ENCODE measurements around the gene ITGA1. TPM values are rescaled to one million over a fixed set of nuclear protein-coding genes. Genes with fewer than 3 reads are reported as not detected.

The ITGA1 gene
- total RNA-seq, 6 experiments from 2014 or later = 46.9 to 101 (median 83.9) TPM

DNA sequence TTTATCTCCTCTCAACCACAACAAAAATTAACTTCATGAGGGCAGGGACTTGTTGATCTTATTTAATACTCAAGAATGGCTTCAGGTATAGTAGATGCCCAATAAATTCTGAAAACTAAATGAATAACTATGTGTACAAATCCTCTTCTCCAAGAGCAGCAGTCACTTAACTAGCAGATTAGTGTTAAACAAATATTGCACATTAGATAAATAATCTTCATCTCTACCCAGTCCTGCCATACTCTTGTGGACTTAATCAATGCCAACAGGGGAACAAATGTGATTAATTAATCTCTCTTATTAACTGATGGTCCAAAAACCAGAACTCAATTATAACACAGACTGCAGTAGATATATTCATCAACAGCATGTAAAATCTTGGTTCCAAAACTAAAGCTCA lies 15.0 kb upstream of the ITGA1 start:
- TF ChIP-seq, protein P1, sequence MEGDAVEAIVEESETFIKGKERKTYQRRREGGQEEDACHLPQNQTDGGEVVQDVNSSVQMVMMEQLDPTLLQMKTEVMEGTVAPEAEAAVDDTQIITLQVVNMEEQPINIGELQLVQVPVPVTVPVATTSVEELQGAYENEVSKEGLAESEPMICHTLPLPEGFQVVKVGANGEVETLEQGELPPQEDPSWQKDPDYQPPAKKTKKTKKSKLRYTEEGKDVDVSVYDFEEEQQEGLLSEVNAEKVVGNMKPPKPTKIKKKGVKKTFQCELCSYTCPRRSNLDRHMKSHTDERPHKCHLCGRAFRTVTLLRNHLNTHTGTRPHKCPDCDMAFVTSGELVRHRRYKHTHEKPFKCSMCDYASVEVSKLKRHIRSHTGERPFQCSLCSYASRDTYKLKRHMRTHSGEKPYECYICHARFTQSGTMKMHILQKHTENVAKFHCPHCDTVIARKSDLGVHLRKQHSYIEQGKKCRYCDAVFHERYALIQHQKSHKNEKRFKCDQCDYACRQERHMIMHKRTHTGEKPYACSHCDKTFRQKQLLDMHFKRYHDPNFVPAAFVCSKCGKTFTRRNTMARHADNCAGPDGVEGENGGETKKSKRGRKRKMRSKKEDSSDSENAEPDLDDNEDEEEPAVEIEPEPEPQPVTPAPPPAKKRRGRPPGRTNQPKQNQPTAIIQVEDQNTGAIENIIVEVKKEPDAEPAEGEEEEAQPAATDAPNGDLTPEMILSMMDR (IDR thresholded peaks at IDR 0.05) = no peak
- no peaks in the 10 kb centered on the region for H3K36me3 Mint-ChIP-seq (ENCODE audit: low read depth)
- no peak overlapping the region for H3K4me3 Mint-ChIP-seq
- no peaks in the 10 kb centered on the region for H3K9me3 Mint-ChIP-seq
- no peak for DNase-seq
- no peak overlapping the region for H3K27ac Mint-ChIP-seq
- peaks cover 17% of the 10 kb centered on the region for H3K4me1 Mint-ChIP-seq (ENCODE audit: low read depth)
- no peaks in the 10 kb centered on the region; the same call in 1 of the 2 replicates for H3K27me3 Mint-ChIP-seq (ENCODE audit: insufficient read depth)

DNA sequence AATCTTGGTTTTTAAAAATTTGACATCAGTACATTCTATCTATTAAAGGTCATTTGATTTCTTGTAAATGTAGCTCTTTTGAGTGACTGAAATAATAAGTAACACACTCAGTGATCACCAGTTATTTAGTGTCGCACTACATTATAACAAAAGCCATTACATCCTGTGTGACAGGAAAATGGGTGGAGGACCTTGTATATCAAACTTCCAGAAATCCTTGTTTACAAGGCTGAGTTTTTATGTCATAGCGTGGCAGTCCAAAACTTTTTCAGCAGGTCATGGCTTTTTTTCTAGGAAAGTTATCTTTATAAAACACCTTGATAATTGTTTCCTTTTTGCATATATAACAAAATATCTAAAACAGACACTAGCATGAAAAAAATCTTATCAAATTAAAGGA lies 14.4 kb upstream of the ITGA1 start:
- H3K4me3 Mint-ChIP-seq = no peak overlapping the region
- no peaks in the 10 kb centered on the region for H3K36me3 Mint-ChIP-seq (ENCODE audit: low read depth)
- peaks cover 10% of the 10 kb centered on the region for H3K4me1 Mint-ChIP-seq (ENCODE audit: low read depth)
- TF ChIP-seq, protein P1 (IDR thresholded peaks at IDR 0.05) = no peak
- no peaks in the 10 kb centered on the region; the same call in 1 of the 2 replicates for H3K27me3 Mint-ChIP-seq (ENCODE audit: insufficient read depth)
- no peaks in the 10 kb centered on the region for H3K9me3 Mint-ChIP-seq
- no peak for DNase-seq
- no peak overlapping the region for H3K27ac Mint-ChIP-seq

DNA sequence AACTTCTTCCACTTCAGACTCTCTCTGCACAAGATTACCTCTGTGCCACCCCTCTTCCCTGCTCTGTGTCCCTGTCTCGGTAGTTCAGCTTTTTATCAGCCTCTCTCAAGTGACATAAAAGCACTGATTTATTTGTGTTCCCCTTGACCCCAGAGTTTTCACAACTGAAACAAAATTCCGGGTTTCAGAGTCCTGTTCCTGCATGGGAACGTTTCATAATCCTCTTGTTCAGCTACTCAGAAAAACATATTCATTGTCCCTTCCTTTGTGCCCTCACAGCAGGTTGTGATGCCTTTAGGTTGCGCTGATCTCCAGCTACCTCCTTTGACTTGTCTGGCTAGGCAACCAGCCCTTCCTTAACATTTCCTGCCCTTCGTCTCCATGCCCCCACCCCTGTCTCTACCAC lies 13.7 kb upstream of the ITGA1 start:
- H3K27ac Mint-ChIP-seq = no peak overlapping the region
- peaks cover 5% of the 10 kb centered on the region for H3K4me1 Mint-ChIP-seq (ENCODE audit: low read depth)
- no peaks in the 10 kb centered on the region; the same call in 1 of the 2 replicates for H3K27me3 Mint-ChIP-seq (ENCODE audit: insufficient read depth)
- no peak for DNase-seq
- TF ChIP-seq, protein P1 (IDR thresholded peaks at IDR 0.05) = no peak
- no peaks in the 10 kb centered on the region for H3K9me3 Mint-ChIP-seq
- H3K36me3 Mint-ChIP-seq (ENCODE audit: low read depth) = no peaks in the 10 kb centered on the region
- H3K4me3 Mint-ChIP-seq = no peak overlapping the region

DNA sequence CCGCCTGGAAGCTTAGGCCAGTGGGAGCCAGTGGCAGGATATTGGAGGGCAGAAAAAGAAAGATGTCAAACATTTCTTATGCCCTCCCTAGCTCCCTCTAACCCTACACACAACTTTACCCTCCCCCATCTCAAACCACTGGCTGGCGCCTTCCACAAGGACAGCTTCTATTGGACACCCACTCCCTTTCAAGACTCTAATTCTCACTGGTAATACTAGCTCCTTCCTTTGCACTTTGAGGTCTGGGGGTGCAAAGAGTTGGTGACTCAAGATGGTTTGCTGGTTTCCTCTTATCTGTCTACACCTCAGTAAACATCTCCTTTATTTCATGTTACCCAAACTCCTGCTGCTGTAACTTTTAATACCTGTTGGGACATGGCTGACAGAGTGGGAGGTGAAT lies 11.6 kb upstream of the ITGA1 start:
- no peaks in the 10 kb centered on the region; the same call in 1 of the 2 replicates for H3K4me1 Mint-ChIP-seq (ENCODE audit: low read depth)
- no peak overlapping the region for H3K27ac Mint-ChIP-seq
- no peak overlapping the region for H3K4me3 Mint-ChIP-seq
- H3K36me3 Mint-ChIP-seq (ENCODE audit: low read depth) = no peaks in the 10 kb centered on the region
- H3K9me3 Mint-ChIP-seq = no peaks in the 10 kb centered on the region
- DNase-seq = no peak
- TF ChIP-seq, protein P1 (IDR thresholded peaks at IDR 0.05) = no peak
- H3K27me3 Mint-ChIP-seq (ENCODE audit: insufficient read depth) = no peaks in the 10 kb centered on the region; the same call in 1 of the 2 replicates

DNA sequence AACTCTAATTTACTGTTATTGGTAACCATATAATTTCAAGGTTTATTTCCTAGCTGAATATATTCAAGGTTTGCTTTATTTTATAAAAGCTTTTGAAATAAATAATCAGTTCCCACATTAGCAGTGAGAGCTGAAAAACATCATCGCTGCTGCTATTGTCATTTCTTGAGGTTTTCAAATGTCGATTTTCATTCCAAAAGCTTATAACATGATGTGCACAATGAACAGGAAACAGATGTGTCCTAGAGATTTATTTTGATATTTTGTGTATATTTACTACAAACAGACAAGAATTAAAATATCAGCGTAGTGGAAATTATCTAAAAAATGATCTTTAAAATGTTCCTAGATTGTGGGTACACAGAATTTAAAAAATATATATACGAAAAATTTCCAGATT lies 10.5 kb upstream of the ITGA1 start:
- no peak overlapping the region for H3K4me3 Mint-ChIP-seq
- no peak for DNase-seq
- TF ChIP-seq, protein P1 (IDR thresholded peaks at IDR 0.05) = no peak
- no peaks in the 10 kb centered on the region for H3K36me3 Mint-ChIP-seq (ENCODE audit: low read depth)
- H3K27ac Mint-ChIP-seq = no peak overlapping the region
- H3K9me3 Mint-ChIP-seq = no peaks in the 10 kb centered on the region
- H3K4me1 Mint-ChIP-seq (ENCODE audit: low read depth) = no peaks in the 10 kb centered on the region; the same call in 1 of the 2 replicates
- H3K27me3 Mint-ChIP-seq (ENCODE audit: insufficient read depth) = no peaks in the 10 kb centered on the region; the same call in 1 of the 2 replicates

DNA sequence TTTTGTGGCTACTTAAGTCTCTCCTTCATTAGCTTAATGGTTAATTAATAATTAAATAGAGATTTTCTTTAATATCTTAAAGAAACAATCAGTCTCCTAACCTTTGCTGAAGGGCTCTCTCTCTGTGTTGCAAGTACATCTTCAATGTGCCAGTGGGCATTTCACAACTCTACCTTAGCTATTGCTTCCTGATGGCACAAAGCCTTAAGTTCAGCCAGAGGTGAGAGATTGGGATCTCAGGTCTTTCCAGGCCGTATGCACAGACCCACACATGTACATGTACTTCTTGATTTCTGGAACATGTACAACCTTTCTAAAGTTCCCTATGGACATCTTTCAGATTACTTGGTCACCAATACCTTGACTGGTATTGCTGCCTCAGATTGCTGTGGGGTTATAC lies 8.9 kb upstream of the ITGA1 start:
- Mint-ChIP-seq H3K4me3 (no peak overlapping the region), H3K4me1 (ENCODE audit: low read depth) (peaks cover 13% of the 10 kb centered on the region), H3K36me3 (ENCODE audit: low read depth) (no peaks in the 10 kb centered on the region), H3K9me3 (no peaks in the 10 kb centered on the region), H3K27me3 (ENCODE audit: insufficient read depth) (no peaks in the 10 kb centered on the region; the same call in 1 of the 2 replicates), H3K27ac (no peak overlapping the region)
- TF ChIP-seq, protein P1 (IDR thresholded peaks at IDR 0.05) = no peak
- DNase-seq = no peak

Measured in HFFc6 (cell line).